Measurements from ENCODE around the gene ATCAY. TPM values are rescaled to one million over a fixed set of nuclear protein-coding genes. Genes with fewer than 3 reads are reported as not detected.
A peak's percentile ranks its signal among the peaks of the same experiment; 100 is the strongest.
"Not testable (repeated sequence)": the region's sequence is repeated elsewhere in the genome, so short reads cannot be mapped to it uniquely, and the experiment has no call there.

The ATCAY gene
- polyA plus RNA-seq, 1 donor = 0.18 TPM

DNA sequence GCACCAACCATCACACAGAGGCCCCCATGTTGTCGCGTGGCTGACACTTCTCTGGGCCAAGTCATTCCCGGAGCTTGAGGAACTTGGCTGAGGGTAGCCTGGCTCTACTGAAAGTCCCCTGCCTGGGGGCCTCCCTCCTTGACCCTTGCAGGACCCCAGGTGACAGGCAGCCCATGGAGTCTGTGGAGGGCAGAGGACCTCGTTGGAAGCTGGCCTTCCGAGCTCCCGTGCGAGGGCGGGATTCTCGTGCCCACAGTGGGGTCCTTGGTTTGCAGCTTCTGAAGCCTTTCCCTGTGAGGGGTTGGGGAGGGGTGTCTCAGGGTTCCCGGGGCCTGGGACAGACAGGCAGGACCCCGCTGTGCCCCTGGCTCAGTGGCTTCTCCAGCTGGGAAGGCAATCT lies 68.8 kb downstream of the ATCAY start:
- no peak for DNase-seq

DNA sequence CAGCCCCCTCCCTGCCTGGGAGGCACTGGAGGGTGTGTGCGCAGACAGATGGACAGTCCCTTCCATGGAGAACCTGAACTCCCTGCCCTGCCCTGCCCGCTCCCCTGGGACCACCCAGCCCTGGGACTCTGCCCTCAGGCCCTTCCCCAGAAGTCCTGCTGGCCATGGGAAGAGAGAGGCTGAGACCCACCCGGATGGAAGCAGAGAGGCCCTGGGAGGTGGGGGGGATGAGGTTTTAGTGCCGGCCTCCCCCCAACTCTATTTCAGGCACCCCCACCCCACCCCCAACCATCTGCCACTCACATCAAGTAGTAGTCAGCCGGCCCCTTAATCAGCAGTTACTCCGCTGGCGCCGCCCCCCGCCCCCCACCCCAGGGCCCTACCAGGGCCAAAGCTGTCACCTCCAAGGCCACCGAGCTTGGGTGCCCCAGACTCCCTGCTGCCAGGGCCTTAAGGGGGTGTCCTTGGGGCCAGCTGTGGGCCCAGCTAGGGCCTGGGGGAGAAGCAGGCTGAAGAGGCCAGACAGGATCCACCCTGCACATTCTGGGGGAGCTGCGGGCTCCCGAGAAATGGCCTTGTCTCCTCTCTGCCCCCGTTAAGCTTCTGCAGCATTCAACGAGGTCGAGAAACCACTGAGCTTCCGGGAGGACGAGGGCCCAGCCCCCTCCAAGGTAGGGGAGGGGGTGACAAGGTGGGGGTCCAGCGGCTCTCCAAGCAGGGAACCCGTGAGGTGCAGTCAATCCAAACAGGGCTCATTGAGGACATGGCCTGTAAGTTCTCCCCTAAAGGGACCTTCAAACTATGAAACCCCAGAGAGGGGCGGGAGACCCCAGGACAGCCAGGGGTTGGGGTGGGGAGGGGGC lies 69.7 kb downstream of the ATCAY start:
- DNase-seq = no peak

DNA sequence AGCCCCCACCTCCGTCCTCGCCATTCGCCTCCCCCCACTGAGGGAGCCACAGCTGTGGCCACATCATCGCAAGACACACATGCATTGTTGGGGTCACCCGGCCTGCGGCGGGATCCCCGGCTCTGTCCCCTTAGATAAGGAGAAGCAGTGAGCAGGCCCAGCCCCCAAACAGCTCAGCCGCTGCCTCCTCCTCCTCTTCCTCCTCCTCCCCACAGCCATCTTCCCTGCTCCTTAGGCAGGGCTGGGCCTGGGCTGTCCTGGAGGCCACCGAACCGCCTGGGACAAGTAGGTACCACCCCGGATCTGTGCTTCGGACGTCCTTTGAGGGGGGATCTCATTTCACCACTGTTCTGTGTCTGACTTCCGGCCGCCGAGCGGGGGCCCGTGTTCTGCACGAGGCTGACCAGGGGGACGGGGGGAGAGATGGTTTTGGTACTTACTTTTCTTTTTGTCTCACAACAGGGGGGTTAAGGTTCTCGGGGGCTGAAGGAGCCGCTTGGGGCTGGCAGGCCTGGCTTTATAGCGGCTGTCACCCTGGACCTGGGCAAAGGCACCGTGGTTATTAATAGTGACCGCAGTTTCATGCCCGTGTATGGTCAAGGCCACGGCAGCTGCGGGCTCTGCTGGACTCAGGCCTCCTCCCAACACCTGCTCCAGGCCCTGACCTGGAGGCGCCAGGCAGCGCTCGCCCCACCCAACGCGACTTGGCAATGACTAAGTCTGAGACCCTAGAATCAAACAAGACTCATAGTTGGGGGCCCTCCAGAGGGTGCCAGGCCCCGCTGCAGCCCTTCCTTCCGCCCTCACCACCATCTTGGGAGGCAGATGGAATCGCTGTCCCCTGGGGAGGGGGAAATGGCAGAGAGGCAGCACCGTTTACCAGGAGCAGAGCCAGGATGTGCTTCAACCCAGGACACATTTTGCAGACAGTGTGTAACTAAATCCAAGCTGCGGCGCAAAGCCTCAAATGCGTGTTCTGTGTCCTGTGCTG lies 70.7 kb downstream of the ATCAY start:
- DNase-seq = peak; percentile 33

DNA sequence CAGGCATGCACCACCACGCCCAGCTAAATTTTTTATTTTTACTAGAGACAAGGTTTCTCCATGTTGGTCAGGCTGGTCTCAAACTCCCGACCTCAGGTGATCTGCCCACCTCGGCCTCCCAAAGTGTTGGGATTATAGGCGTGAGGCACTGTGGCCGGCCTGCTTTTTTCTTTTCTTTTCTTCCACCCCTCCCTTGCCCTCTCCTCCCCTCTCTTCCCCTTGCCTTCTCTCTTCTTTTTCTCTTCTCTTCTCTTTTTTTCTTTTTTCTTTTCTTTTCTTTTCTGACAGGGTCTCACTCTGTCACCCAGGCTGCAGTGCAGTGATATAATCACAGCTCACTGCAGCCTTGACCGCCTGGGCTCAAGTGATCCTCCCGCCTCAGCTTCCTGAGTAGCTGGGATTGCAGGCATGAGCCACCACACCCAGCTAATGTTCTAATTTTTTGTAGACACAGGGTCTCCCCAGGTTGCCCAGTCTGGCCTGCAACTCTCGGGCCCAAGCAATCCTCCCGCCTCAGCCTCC lies 72.3 kb downstream of the ATCAY start:
- DNase-seq = not testable (repeated sequence)

DNA sequence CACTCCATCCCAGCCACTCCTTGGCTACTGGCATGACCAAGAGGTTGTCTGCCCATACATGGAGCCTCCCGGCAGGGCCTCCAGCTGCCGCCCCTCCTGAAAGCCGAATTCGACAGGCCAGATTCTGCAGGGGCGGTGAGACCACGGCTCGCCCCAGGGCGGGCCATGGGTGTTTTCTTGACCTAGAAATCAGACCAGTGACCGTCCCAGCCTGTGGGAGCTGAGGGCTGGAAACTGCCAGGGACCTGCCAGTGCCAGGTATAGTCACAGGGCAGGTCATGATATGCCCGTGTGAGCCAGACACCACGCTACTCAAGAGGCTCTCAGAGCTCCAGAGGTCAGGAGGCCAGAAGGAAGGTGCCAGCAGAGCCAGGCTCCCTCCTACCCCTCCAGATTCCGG lies 73.6 kb downstream of the ATCAY start:
- DNase-seq = no peak

DNA sequence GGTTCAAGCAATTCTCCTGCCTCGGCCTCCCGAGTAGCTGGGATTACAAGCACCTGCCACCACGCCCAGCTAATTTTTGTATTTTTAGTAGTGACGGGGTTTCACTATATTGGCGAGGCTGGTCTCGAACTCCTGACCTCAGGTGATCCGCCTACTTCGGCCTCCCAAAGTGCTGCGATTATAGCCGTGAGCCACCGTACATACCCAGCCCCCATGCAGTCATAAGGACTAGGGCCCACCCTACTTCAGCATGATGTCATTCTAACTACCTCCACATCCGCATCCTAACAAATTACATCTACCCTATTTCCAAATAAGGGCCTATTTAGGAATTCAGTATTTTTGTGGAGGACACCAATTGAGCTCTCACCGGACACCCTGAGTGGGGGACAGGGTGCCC lies 74.8 kb downstream of the ATCAY start:
- DNase-seq = not testable (repeated sequence)

DNA sequence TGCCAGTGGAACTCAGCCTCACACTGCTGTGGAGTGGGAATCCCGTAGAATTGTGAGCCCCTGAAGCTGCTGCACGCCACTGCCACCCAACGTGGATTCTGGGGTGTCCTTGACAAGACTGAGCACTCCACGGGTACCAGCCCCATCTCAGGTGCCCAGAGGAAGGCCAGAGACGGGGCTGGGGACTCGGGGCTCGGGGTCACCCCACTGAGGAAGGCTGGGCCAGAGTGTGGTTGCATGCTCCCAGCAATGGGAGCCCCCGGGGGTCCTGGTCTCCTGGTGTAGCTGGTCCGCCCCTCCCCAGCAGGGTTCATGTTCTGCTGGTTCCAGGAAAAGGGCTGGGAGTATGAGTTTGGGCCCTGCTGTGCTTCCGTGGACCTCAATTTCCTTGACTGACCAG lies 75.2 kb downstream of the ATCAY start:
- no peak for DNase-seq

DNA sequence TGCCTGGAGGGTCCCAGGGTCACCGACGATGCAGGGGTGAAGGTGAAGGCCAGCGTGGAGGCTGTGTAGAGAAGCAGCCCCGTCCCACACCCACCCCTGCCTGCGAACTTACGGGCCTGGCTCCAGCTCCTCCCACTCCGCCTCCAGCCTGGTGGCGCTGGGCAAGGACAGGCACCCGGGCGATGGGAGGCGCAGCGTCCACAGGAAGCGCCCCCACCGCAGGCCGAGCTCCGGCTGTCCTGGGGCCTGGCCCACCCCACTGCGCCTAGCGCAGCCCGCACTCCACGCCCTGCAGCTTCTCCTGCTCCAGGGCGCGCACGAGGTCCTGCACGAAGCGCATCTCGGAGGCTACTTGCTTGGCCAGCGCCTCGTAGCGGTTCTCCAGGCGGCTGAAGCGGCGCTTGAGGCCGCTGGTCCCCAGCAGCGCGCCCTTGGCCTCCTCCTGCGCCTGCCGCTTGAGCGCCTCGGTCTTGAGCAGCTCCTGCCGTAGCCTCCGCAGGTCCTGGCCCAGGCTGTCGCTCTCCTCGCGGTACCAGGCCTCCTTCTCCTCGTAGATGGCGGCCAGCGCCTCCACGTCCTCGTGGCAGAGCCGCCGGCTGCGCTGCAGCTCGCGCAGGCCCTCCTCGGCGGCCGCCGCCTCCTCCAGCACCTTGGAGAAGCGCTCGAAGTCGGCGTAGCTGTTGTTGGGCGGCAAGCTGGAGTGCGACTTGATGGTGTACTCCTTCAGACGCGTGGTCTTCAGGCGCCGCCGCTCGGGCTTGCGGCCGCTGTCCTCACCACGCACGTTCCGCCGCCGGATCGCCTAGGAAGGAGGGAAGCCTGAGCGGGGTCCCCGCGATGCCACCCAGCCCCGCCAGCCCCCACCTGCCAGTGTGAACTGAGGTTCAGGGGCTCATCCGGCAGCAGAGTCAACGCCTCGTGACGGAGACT lies 78.6 kb downstream of the ATCAY start:
- no peak for DNase-seq

DNA sequence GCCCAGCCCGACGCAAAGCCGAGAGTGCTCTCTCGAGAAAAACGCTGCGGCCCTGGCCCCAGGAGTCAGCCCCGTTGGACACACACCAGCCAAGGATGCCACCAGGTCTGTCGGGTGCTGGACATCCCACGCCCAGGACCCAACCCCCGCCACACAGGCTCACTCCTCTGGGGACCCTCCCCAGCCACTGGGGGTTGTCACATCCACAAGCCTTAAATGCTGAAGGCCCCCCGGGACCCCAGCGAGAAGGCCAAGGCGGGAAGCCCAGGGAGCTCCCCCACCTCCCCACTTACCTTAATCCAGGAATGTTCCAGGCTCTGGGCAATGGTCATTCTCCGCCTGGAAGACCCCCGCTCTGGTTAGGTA lies 79.3 kb downstream of the ATCAY start:
- no peak for DNase-seq

DNA sequence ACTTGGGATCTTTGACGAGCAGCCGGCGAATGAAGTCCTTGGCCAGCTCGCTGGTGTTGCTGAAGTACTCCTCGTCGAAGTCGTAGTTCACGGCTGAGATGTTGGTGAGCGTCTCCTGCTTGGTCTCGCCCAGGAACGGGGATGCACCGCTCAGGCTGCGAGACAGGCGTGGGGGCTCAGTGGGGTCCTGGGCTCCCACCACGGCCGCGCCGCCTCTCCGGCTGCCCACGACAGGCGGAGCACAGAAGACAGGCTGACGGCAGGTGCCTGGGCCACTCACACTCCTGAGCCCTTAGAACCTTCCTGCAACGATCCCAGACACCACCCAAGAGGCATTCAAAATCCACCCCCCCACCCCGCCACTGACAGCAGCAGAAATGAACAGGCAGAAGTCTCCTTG lies 80.5 kb downstream of the ATCAY start:
- no peak for DNase-seq

DNA sequence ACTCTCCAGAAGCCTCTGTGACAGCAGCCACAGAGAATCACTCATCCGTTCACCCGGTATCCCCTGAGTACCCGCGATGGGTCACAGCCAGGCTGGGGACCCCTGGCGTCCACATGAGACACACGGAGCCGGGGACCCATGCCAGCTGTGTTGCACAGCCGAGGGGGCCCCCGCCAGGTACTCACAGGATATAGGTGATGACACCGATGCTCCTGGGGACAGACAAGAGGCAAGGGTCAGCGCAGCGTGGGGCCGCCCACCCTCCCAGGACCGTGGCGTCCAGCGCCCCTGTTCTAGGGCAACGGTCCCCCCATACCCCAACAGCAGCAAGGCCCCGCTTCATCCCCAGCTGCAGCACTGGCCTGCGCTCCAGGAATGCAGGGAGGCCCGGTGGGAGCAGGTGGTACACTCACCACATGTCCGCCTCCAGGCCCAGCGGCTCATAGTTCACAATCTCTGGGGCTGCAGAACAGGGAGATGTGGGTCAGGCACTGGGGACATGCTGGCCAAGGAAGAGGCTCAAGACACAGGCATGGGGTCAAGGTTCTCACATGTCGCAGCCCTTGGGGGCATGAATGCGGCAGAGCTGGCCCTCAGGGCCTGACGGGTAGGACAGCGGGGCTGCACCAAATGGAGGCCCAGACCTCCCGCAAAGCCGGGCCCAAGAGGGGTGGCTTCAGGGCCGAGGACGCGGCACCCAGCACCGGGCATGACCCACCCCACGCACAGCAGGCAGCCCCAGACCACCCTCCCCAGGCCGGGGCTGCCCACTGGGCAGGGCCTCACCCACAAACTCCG lies 83.2 kb downstream of the ATCAY start:
- DNase-seq = no peak

DNA sequence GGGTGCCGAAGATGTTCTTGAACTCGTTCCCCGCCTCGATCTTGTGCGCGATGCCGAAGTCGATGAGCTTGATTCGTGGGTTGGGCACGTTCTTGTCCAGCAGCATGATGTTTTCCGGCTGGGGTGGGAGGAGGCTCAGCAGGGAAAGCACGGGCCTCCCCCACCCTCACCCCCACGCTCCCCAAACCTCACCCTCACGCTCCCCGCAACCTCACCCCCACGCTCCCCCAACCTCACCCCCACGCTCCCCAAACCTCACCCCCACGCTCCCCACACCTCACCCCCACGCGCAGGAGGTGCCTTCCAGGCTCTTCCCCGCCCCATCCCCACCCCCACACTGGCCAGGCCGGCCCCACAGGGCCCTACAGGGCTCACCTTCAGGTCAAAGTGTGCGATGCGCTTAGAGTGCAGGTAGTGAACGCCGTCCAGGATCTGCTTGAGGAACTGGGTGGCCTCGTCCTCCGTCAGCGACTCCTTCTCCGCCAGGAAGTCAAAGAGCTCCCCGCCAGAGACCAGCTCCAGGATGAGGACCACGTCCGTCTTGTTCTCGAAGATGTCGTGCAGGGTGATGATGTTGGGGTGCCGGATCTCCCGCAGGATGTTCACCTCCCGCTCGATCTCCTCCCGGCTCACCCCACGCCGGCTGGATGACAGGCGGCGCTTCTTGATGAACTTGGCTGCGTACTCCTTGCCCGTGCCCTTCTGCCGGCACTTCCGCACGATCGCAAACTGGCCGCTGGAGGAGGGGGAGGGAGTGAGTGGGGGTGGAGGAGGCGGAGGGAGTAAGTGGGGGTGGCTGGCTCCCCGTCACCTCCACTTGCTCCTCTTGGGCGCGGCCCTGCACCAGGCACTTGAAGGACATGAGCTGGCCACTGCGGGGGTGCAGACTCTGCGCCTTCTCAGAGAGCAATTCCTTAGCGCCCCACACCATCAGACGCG lies 84.0 kb downstream of the ATCAY start:
- no peak for DNase-seq

DNA sequence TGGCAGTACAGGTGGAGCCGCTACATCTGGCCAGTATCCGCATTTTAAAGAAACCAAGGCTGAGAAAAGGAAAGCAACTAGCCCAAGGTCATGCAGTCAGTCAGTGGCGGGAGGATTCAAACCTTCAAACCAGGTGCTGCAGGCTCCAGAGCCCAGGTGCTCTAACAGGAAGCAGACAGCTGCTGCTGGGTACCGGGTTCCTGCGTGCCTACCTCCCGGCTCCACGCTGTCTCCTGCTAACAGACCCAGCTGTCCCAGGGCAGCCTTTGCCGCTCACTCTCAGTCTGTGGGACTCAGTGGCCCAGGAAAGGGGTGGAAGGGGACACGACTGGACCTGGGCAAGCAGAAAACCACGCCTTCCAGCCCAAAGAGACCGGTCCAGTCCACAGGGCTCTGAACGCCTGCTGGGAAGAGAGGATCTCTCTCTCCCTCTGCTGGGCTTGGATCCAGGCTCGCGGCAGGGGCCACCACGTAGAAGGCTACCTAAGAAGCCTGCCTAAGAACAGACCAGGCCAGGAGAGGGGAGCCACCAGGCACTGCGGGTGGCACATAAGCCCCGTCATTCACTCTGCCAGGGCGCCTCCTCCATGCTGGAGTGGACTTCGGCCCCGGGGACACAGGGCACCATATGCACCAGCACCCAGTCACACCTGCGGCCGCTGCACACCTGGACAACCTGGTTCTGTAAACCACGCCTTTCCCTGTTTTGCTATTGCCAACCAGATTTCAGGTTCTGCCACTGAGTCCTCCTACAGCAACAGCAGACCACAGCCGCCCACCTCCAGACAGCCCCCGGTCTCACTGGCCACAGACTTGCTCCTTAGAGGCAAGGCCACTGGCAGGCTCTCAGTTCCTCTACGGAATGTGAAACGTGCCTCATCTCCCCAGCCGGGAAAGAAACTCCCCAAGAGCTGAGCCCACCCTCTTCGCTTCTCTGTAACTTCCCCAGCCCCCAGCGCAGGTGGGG lies 85.8 kb downstream of the ATCAY start:
- DNase-seq = no peak

DNA sequence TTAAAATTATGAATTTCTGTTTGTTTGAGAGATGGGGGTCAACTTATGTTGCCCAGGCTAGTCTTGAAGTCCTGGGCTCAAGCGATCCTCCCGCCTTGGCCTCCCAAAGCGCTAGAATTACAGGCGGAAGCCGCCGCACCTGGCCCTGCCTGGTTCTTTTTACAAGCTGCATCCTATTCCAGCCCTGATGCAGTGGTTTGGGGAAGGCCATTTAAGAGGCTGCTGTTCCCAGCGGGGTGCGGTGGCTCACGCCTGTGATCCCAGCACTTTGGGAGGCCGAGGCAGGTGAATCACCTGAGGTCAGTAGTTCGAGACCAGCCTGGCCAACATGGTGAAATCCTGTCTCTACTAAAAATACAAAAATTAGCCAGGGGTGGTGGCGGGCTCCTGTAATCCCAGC lies 87.5 kb downstream of the ATCAY start:
- not testable (repeated sequence) for DNase-seq

DNA sequence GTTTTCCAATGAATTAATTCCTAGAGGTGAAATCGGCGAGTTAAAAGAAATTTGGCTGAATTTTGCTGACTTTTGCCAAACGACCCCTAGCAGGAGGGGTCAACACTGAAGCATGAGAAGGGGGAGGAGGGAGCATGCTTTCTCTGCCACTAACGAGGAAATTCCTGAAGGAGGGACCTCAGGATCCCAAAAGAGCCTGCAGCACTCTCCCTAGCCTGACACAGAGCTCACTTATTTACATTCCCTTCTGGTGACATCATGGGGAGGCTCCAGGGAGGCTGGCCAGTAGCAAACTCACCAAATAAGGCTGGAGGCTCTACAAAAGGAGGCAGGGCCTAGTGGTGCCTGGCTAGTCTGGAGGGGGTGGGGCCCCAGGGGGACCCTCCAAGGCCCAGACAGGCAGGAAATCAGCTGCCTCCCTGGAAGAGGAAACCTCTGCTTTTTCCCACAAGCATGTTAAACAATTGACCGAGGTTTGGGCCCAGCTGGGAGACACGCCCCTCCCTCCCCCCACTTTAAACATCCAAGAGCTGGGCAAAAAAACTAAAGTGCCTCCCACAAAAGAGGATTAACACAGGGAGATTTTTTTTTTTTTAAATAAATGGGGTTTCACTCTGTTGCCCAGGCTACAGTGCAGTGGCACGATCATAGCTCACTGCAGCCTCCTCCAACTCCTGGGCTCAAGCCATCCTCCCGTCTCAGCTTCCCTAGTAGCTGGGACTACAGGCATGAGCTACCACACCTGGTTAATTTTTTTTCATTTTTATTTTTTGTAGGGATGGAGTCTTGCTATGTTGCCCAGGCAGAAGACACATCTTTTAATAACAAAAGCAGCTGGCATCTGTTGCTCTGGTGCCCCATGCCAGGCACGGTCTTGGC lies 88.3 kb downstream of the ATCAY start:
- DNase-seq = peak; percentile 90

DNA sequence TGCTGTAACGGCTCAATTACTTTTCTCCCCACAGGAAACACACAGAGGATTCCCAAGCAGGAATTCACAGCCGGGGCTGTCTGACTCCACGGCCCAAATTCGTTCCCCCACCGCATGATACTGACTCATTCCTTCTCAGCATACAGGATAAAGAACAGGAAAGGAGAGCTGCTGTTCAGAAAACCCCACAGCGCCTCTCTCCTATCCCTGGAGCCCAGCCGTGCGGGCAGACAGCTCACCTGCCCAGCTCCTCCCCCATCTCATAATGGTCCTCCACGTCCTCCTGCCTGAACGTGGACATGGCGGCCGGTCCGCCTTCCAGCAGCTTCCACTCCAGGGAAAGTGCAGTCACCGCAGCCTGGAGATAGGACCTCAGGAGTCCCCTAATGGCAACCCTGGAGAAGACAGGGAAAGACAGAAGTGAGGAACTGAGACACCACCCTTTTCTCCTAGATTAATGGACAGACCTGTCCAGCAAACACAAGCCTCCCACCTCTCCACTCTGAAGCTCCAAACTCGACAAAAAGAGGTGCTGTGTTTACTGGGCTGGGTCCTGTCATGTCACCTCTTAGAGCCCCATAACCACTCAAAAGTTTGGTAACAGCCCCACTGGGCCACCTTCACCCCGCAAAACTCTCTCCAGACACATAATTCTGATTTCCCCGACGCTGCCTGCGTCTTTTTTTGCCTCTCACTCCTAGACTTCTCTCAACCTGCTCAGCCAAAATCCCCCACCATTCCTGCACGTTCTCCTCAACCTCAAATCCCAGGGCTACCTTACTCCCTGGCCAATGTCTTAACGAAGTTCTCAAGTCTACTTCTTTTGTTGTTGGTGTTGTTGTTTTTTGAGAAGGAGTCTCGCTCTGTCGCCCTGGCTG lies 89.2 kb downstream of the ATCAY start:
- DNase-seq = peak; percentile 13
